IPS-18a (cell line): Measurements from ENCODE around the gene ADK.

ENCODE experiments used
- H3K27ac ChIP-seq: one replicate; pipeline ENCODE4 v1.5.1; 2013; ENCODE audit warnings: low read length
- H3K27me3 ChIP-seq: one replicate; pipeline ENCODE4 v1.6.1; 2013; ENCODE audit warnings: mild to moderate bottlenecking, low read length; ENCODE audit not compliant: control insufficient read depth, insufficient read depth
- H3K36me3 ChIP-seq: one replicate; pipeline ENCODE4 v1.6.1; 2013; ENCODE audit warnings: low read depth, low read length; ENCODE audit not compliant: control insufficient read depth
- H3K4me1 ChIP-seq: one replicate; pipeline ENCODE4 v1.6.1; 2013; ENCODE audit warnings: low read depth, low read length; ENCODE audit not compliant: control insufficient read depth
- H3K4me3 ChIP-seq: one replicate; pipeline ENCODE4 v1.5.1; 2013; ENCODE audit warnings: low read length
- H3K9ac ChIP-seq: one replicate; pipeline ENCODE4 v1.6.1; 2013; ENCODE audit warnings: mild to moderate bottlenecking, low read length, moderate library complexity
- H3K9me3 ChIP-seq: one replicate; pipeline ENCODE4 v1.6.1; 2013; ENCODE audit warnings: low read depth, low read length; ENCODE audit not compliant: control insufficient read depth

The ADK gene

GRCh38 chr10:74150990-74151878 lies at the start of gene ADK:
Gene ADK (plus strand): TSS chr10:74151221. CDS start chr10:74151279, 58 bp downstream.
- no peaks in the 10 kb centered on the region for H3K27me3 ChIP-seq
- H3K9me3 ChIP-seq = no peaks in the 10 kb centered on the region
- peaks cover 6% of the 10 kb centered on the region for H3K4me1 ChIP-seq
- no peaks in the 10 kb centered on the region for H3K36me3 ChIP-seq
- peak within 1 kb of the TSS; percentile 86 for H3K9ac ChIP-seq
- peak within 1 kb of the TSS; percentile 86 for H3K4me3 ChIP-seq
- peak within 1 kb of the TSS; percentile 95 for H3K27ac ChIP-seq

- no peak overlapping the region for H3K4me3 ChIP-seq
These were observed 47.3 kb upstream of the ADK start for GRCh38 chr10:74103560-74104258.

GRCh38 chr10:74104480-74104879 lies 46.5 kb upstream of the ADK start:
- H3K36me3 ChIP-seq = peaks cover 89% of the 10 kb centered on the region
- H3K9me3 ChIP-seq = no peaks in the 10 kb centered on the region
- H3K9ac ChIP-seq = no peak overlapping the region
- no peak overlapping the region for H3K4me3 ChIP-seq
- no peak overlapping the region for H3K27ac ChIP-seq
- H3K27me3 ChIP-seq = no peaks in the 10 kb centered on the region
- no peaks in the 10 kb centered on the region for H3K4me1 ChIP-seq

More at GRCh38 chr10:74103560-74104258, 47.3 kb upstream of the ADK start:
- H3K27me3 ChIP-seq = no peaks in the 10 kb centered on the region
- H3K4me1 ChIP-seq = no peaks in the 10 kb centered on the region
- H3K9me3 ChIP-seq = no peaks in the 10 kb centered on the region
- H3K9ac ChIP-seq = no peak overlapping the region
- peaks cover 89% of the 10 kb centered on the region for H3K36me3 ChIP-seq
- no peak overlapping the region for H3K27ac ChIP-seq

GRCh38 chr10:74104996-74105395 lies 46.0 kb upstream of the ADK start:
- Histone ChIP-seq H3K9ac (no peak overlapping the region), H3K4me1 (no peaks in the 10 kb centered on the region), H3K9me3 (no peaks in the 10 kb centered on the region), H3K27me3 (no peaks in the 10 kb centered on the region), H3K27ac (no peak overlapping the region), H3K4me3 (no peak overlapping the region), H3K36me3 (peaks cover 89% of the 10 kb centered on the region)

DNA sequence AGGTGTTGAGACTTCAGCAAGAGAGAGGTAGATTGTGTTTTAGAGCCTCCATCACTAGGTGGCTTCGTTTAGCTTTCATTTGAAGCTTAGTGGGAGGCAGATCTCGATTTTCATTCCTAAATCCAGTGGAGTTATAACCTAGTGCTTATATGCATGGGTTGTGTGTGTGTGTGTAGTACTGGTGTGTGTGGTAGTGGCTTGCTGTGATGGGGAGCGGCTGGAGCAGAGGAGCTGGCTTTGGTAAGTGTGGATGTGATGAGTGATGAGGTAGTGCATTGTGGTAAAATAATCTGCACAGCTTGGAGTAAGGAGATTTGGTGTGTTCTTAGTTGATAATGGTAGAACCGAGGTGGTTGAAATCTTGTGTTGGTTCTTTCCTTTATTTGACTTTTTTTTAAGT lies 43.6 kb upstream of the ADK start:
- Histone ChIP-seq H3K27ac (no peak overlapping the region), H3K9ac (no peak overlapping the region), H3K9me3 (no peaks in the 10 kb centered on the region), H3K4me1 (no peaks in the 10 kb centered on the region), H3K27me3 (no peaks in the 10 kb centered on the region), H3K4me3 (no peak overlapping the region), H3K36me3 (peaks cover 96% of the 10 kb centered on the region)

DNA sequence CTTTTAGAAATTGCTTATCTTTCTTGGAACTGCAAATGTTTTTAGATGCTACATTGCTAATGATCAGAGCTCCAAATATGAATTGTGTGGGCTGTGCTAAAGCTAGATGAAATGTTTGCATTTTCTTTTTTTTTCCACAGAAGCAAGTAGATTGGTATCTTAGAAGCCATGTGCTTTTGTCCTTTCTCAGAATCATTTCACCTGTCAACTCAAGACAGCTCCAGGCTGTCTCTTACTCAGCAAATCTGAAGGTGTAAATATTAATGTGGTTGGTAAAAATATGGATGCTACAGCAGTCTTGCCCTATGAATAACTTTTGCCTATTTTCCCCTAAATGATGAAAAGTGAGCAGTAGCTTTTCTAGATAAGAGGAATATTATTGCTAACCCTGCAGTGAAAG lies 41.6 kb upstream of the ADK start:
- H3K9ac ChIP-seq = no peak overlapping the region
- H3K36me3 ChIP-seq = peaks cover 97% of the 10 kb centered on the region
- no peaks in the 10 kb centered on the region for H3K4me1 ChIP-seq
- H3K27me3 ChIP-seq = no peaks in the 10 kb centered on the region
- H3K9me3 ChIP-seq = no peaks in the 10 kb centered on the region
- no peak overlapping the region for H3K4me3 ChIP-seq
- no peak overlapping the region for H3K27ac ChIP-seq

DNA sequence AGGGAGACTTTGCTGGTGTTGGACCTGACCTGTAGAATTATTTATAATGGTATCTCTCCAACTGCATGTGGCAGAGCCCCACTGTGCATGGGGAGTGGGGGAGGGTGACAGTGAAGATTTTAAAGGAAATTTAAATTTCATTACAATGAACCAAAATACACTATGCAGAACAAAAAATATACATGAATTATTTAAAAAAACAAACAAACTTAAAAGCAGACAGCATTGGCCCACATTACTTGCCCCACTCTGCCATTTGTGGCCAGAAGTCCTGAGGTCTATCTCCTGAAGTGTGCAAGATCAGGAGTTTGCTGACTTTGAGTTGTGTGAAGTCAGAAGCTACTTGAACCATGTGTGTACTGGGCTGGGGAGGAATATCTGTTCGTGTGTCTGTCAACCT lies 40.9 kb upstream of the ADK start:
- Histone ChIP-seq H3K4me3 (no peak overlapping the region), H3K27ac (no peak overlapping the region), H3K27me3 (no peaks in the 10 kb centered on the region), H3K4me1 (no peaks in the 10 kb centered on the region), H3K9ac (no peak overlapping the region), H3K9me3 (no peaks in the 10 kb centered on the region), H3K36me3 (peaks cover 97% of the 10 kb centered on the region)

- Histone ChIP-seq H3K27me3 (no peaks in the 10 kb centered on the region), H3K9ac (no peak overlapping the region), H3K9me3 (no peaks in the 10 kb centered on the region), H3K27ac (no peak overlapping the region), H3K36me3 (peaks cover 97% of the 10 kb centered on the region), H3K4me1 (no peaks in the 10 kb centered on the region), H3K4me3 (no peak overlapping the region)
These were observed 39.2 kb upstream of the ADK start for GRCh38 chr10:74111799-74112198.

- Histone ChIP-seq H3K9ac (no peak overlapping the region), H3K27ac (no peak overlapping the region), H3K4me1 (no peaks in the 10 kb centered on the region), H3K36me3 (peaks cover 98% of the 10 kb centered on the region), H3K4me3 (no peak overlapping the region), H3K27me3 (no peaks in the 10 kb centered on the region), H3K9me3 (no peaks in the 10 kb centered on the region)
These were observed 37.5 kb upstream of the ADK start for GRCh38 chr10:74113546-74113945.

DNA sequence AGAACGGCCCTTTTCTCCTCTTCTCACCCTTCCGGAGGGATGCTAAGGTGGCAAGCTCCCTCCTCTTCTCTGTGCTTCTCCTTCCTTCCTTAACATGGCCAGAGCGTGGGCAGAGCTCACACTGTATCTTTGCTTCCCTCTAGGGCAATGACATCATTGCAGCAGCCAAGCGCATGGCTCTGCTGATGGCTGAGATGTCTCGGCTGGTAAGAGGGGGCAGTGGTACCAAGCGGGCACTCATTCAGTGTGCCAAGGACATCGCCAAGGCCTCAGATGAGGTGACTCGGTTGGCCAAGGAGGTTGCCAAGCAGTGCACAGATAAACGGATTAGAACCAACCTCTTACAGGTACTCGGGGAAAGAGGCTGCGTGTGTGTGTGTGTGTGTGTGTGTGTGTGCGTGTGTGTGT lies 37.0 kb upstream of the ADK start:
- H3K27ac ChIP-seq = no peak overlapping the region
- H3K4me3 ChIP-seq = no peak overlapping the region
- no peaks in the 10 kb centered on the region for H3K27me3 ChIP-seq
- no peaks in the 10 kb centered on the region for H3K4me1 ChIP-seq
- H3K9ac ChIP-seq = no peak overlapping the region
- peaks cover 98% of the 10 kb centered on the region for H3K36me3 ChIP-seq
- H3K9me3 ChIP-seq = no peaks in the 10 kb centered on the region

GRCh38 chr10:74117738-74118137 lies 33.3 kb upstream of the ADK start:
- Histone ChIP-seq H3K9me3 (no peaks in the 10 kb centered on the region), H3K4me1 (no peaks in the 10 kb centered on the region), H3K36me3 (peaks cover 96% of the 10 kb centered on the region), H3K9ac (no peak overlapping the region), H3K27ac (no peak overlapping the region), H3K4me3 (no peak overlapping the region), H3K27me3 (no peaks in the 10 kb centered on the region)
